ENCODE measurements around the gene LAG3. TPM values are rescaled to one million over a fixed set of nuclear protein-coding genes. Genes with fewer than 3 reads are reported as not detected.

The LAG3 gene
- total RNA-seq, 4 donors from 2014 or later = 0.13 TPM; not detected in 3

DNA sequence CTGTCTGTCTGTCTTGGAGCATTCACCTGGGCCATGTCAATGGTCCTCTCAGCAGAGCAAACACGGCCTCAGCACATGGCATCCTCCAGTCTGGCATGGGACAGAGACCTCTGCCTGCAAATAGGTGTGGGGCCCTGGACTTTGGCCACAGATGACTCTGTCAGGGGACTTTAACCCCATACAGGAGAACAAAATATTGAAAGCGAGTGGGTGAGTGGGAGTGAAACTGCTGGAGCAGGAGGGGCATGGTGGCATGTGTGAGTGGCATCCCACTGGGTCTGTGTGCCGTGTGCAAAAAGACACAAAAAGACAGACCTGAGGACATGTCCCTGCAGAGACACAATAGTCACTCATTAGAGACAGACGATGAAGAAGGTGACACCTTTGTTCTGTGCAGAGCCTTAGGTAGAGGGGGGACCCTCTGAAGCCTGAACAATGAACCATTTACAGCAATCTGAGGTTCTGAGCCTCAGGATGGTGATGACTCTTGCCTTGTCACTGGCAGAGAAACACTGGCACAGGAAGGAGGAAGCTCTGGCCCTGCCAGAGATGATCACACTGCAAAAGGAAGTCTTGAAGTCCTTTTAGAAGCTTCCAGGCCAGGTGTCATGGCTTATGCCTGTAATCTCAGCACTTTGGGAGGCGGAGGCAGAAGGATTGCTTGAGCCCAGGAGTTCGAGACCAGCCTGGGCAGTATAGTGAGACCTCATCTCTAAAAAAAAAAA is 7.5 kb downstream of the LAG3 start:
- intact Hi-C loops (cut with DNase I) = loop anchor here (2.0 to 5.0 kb wide), 3 partner anchors 25 to 163 kb away; no protein-coding TSS in a partner anchor
- DNase-seq = no peak
- H3K27me3 ChIP-seq = no peaks in the 10 kb centered on the region
- WGBS, 2 donors = 86% methylated on average over 6 of the region's 6 CpGs
- no peaks in the 10 kb centered on the region for H3K9me3 ChIP-seq
- H3K4me1 ChIP-seq = peaks cover 6 to 7% of the 10 kb centered on the region in 2 donors
- no peak overlapping the region for H3K27ac ChIP-seq
- no peaks in the 10 kb centered on the region for H3K36me3 ChIP-seq
- TF ChIP-seq CTCF (IDR thresholded peaks at IDR 0.05) = no peak
- no peak for TF ChIP-seq POLR2A (IDR thresholded peaks at IDR 0.05)
- H3K4me3 ChIP-seq (replicated peaks in 1 of 3) = no peak overlapping the region

- intact Hi-C loops (cut with DNase I) = loop anchor here (5.0 kb wide), 1 partner anchor 48 kb away; no protein-coding TSS in a partner anchor
- no peaks in the 10 kb centered on the region for H3K9me3 ChIP-seq
- no peak overlapping the region for H3K27ac ChIP-seq
- TF ChIP-seq CTCF (IDR thresholded peaks at IDR 0.05) (no peak), POLR2A (IDR thresholded peaks at IDR 0.05) (no peak)
- H3K4me1 ChIP-seq = peaks cover 6 to 7% of the 10 kb centered on the region in 2 donors
- H3K36me3 ChIP-seq = no peaks in the 10 kb centered on the region
- no peak for DNase-seq
- H3K4me3 ChIP-seq (replicated peaks in 1 of 3) = no peak overlapping the region
- no peaks in the 10 kb centered on the region for H3K27me3 ChIP-seq
- 86 to 93% methylated on average over 6 of the region's 6 CpGs for WGBS, 2 donors
These were observed 8.3 kb downstream of the LAG3 start for GRCh38 chr12:6780573-6780972.

- intact Hi-C loops (cut with DNase I) = loop anchor here (5.0 kb wide), 1 partner anchor 50 kb away; no protein-coding TSS in a partner anchor
- Histone ChIP-seq H3K4me1 (peaks cover 6 to 7% of the 10 kb centered on the region in 2 donors), H3K27ac (no peak overlapping the region), H3K36me3 (no peaks in the 10 kb centered on the region), H3K4me3 (replicated peaks in 1 of 3) (no peak overlapping the region), H3K27me3 (no peaks in the 10 kb centered on the region), H3K9me3 (no peaks in the 10 kb centered on the region)
- WGBS, 2 donors = 80 to 81% methylated on average over 6 of the region's 6 CpGs
- no peak for DNase-seq
- TF ChIP-seq CTCF (IDR thresholded peaks at IDR 0.05) = no peak
- TF ChIP-seq POLR2A (IDR thresholded peaks at IDR 0.05) = no peak
These were observed 9.8 kb downstream of the LAG3 start for GRCh38 chr12:6782119-6782518.

DNA sequence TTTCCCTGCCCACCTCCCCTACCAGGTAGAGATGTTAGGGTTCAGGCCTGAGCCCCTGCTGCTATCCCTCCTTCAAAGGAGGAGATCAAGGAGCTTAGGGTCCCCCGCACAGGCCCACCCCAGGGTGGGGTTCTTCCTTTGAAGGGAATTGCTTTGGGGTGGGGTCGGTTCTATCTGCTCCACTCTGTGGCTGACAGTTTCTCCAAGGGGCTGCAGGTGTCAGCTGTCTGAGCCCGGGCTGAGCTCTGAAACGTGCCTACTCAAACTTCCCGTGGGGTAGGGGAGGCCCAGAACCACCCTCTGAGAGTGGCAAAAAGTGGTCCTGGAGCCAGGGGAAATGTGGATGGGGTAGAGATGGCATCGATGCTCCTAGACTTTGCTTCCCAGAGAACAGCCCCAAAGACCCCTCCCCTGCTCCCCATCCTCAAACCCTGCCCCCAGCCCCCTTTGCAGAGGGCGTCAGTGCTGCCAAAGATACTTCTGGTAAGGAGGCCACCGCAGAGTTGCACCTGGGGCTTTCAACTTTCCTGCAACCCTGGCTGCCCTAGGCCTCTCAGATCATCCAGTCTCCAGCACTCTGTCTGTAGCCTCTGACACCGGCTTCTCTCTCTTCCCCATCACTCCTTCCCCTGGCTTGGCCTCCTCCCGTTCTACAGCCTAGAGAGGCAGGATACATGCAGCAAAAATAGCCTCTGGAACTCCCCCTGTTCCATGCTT is 10.7 kb downstream of the LAG3 start:
- no peaks in the 10 kb centered on the region for H3K27me3 ChIP-seq
- no peaks in the 10 kb centered on the region for H3K9me3 ChIP-seq
- H3K36me3 ChIP-seq = no peaks in the 10 kb centered on the region
- intact Hi-C loops (cut with DNase I) = loop anchor here (5.0 kb wide), 1 partner anchor 51 kb away; no protein-coding TSS in a partner anchor
- H3K27ac ChIP-seq = no peak overlapping the region
- WGBS, 2 donors = 75 to 79% methylated on average over 9 of the region's 10 CpGs
- H3K4me3 ChIP-seq (replicated peaks in 1 of 3) = no peak overlapping the region
- TF ChIP-seq CTCF (IDR thresholded peaks at IDR 0.05) (no peak), POLR2A (IDR thresholded peaks at IDR 0.05) (no peak)
- peaks cover 6 to 7% of the 10 kb centered on the region in 2 donors for H3K4me1 ChIP-seq
- DNase-seq = no peak

- TF ChIP-seq CTCF (IDR thresholded peaks at IDR 0.05) = no peak
- TF ChIP-seq POLR2A (IDR thresholded peaks at IDR 0.05) = no peak
These were observed 11.5 kb downstream of the LAG3 start for GRCh38 chr12:6783828-6784227.

More at GRCh38 chr12:6783828-6784227, 11.5 kb downstream of the LAG3 start:
- intact Hi-C loops (cut with DNase I) = loop anchor here (5.0 kb wide), 1 partner anchor 52 kb away; no protein-coding TSS in a partner anchor
- Histone ChIP-seq H3K36me3 (no peaks in the 10 kb centered on the region), H3K4me3 (replicated peaks in 1 of 3) (no peak overlapping the region), H3K27me3 (no peaks in the 10 kb centered on the region), H3K4me1 (no peaks in the 10 kb centered on the region), H3K27ac (no peak overlapping the region), H3K9me3 (no peaks in the 10 kb centered on the region)
- WGBS, 2 donors = 83 to 93% methylated on average over 9 of the region's 9 CpGs
- DNase-seq = no peak

All from thyroid gland (tissue), 4 donors.